ENCODE measurements around the gene PTPRR.

- TF ChIP-seq POLR2A (IDR thresholded peaks at IDR 0.05) = no peak
- TF ChIP-seq, protein P1, sequence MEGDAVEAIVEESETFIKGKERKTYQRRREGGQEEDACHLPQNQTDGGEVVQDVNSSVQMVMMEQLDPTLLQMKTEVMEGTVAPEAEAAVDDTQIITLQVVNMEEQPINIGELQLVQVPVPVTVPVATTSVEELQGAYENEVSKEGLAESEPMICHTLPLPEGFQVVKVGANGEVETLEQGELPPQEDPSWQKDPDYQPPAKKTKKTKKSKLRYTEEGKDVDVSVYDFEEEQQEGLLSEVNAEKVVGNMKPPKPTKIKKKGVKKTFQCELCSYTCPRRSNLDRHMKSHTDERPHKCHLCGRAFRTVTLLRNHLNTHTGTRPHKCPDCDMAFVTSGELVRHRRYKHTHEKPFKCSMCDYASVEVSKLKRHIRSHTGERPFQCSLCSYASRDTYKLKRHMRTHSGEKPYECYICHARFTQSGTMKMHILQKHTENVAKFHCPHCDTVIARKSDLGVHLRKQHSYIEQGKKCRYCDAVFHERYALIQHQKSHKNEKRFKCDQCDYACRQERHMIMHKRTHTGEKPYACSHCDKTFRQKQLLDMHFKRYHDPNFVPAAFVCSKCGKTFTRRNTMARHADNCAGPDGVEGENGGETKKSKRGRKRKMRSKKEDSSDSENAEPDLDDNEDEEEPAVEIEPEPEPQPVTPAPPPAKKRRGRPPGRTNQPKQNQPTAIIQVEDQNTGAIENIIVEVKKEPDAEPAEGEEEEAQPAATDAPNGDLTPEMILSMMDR (IDR thresholded peaks at IDR 0.05) = peak; percentile 6 to 59 (median 41)
Observed at GRCh38 chr12:70849265-70849960, 71.1 kb downstream of the PTPRR start.

All from heart left ventricle (tissue), 13 donors.